Vagina (tissue), 2 donors: ENCODE measurements around the gene ARF3. TPM values are rescaled to one million over a fixed set of nuclear protein-coding genes. Genes with fewer than 3 reads are reported as not detected.

ENCODE experiments used
- DNase-seq, 2 donors: peaks; one replicate each; pipeline ENCODE4 v3.0.0-alpha.2; 2017; ENCODE audit errors: extremely low spot score in 2 of 2
- H3K27ac ChIP-seq: fragments of 200-600 bp; sonication (generic); one replicate; pipeline ENCODE4 v1.5.1; 2019
- H3K27me3 ChIP-seq: fragments of 200-600 bp; sonication (generic); one replicate; pipeline ENCODE4 v1.5.1; 2019
- H3K36me3 ChIP-seq, 2 donors: fragments of 200-600 bp; sonication (generic); one replicate each; pipeline ENCODE4 v1.5.1; 2017 to 2019
- H3K4me1 ChIP-seq: fragments of 200-600 bp; sonication (generic); one replicate; pipeline ENCODE4 v1.5.1; 2019
- H3K4me3 ChIP-seq, 2 donors: fragments of 200-600 bp; sonication (generic); 1 replicate in 1 of 2; 2 replicates in 1 of 2; pipeline ENCODE4 v1.5.1; 2016 to 2019
- H3K9me3 ChIP-seq: fragments of 200-600 bp; sonication (generic); one replicate; pipeline ENCODE4 v1.5.1; 2019
- POLR2A ChIP-seq, 2 donors: fragments of 450-650 bp; IDR thresholded peaks; one replicate each; pipeline ENCODE4 v1.6.1; 2017; ENCODE audit warnings: antibody characterized with exemption in 2 of 2, mild to moderate bottlenecking in 2 of 2, moderate library complexity in 2 of 2
- POLR2AphosphoS5 ChIP-seq, 2 donors: sonication (generic); formaldehyde crosslinking; IDR thresholded peaks; one replicate each; pipeline ENCODE4 v1.9.0; 2017; ENCODE audit warnings: antibody characterized with exemption in 2 of 2, mild to moderate bottlenecking in 2 of 2, low read depth in 1 of 2; ENCODE audit not compliant: insufficient read depth in 1 of 2
- intact Hi-C: fragments of 100-400 bp; cut with DNase I; formaldehyde crosslinking; loops from one replicate; pipeline ENCODE4 v1.15.1; 2023
- total RNA-seq: library from RNA; depleted of rRNA; stranded (reverse); fragments of >200 nt; gene quantifications from one replicate; pipeline ENCODE4 v1.2.3, GENCODE V29; 2016
- TF ChIP-seq, protein P1 (sequence below), 3 experiments: fragments of 450-650 bp in 2 of 3; fragments of 200-600 bp in 1 of 3; sonication (generic) in 1 of 3; IDR thresholded peaks; one replicate each; pipeline ENCODE4 v1.5.1; 2017 to 2019; ENCODE audit warnings: antibody characterized with exemption in 3 of 3, mild to moderate bottlenecking in 2 of 3, moderate library complexity in 2 of 3

ARF3 gene
- total RNA-seq, 1 donor from 2014 or later, result 56.2 TPM

DNA sequence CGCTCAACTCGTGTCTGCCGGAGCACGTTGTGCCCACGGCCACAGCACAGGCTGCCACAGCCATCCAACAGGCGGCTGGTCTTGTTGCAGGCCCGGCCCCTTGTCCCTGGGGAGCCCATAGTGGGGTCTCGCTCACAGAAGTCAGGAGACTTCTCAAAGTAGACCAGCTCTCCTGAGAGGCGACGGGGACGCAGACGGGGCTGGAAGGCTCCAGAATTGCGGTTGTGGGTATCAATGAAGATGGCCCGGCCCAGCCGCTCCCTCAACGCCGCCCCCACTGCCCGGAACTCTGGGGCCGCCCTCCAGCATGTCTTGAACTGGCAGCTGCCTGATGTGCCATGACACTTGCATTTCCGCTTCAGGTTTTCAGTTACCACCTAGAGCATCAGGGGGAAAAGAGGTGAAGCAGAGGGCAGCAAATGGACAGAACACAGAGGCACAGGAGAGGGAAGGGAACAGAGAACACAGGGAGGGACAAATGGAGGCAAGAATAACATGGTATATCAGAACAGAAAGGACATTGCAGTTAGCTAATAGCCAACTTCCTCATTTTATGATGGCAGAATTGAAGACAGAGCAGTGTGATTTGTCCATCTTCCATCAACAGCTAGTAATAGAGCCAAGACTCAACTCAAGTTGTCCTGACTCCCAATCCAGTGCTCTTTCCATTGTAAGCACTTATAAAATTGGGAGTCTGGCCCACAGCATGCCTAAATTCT is 9.0 kb upstream of the ARF3 start:
- no peaks in the 10 kb centered on the region for H3K36me3 ChIP-seq
- DNase-seq, result no peak
- H3K9me3 ChIP-seq, result no peaks in the 10 kb centered on the region
- H3K4me1 ChIP-seq, result peaks cover 22% of the 10 kb centered on the region
- H3K4me3 ChIP-seq, result no peak overlapping the region
- intact Hi-C loops, result no loop called here
- TF ChIP-seq POLR2A (IDR thresholded peaks at IDR 0.05) (no peak), POLR2AphosphoS5 (IDR thresholded peaks at IDR 0.05; ENCODE audit: insufficient read depth in 1 of 2, low read depth in 1 of 2) (no peak)
- TF ChIP-seq, protein P1, sequence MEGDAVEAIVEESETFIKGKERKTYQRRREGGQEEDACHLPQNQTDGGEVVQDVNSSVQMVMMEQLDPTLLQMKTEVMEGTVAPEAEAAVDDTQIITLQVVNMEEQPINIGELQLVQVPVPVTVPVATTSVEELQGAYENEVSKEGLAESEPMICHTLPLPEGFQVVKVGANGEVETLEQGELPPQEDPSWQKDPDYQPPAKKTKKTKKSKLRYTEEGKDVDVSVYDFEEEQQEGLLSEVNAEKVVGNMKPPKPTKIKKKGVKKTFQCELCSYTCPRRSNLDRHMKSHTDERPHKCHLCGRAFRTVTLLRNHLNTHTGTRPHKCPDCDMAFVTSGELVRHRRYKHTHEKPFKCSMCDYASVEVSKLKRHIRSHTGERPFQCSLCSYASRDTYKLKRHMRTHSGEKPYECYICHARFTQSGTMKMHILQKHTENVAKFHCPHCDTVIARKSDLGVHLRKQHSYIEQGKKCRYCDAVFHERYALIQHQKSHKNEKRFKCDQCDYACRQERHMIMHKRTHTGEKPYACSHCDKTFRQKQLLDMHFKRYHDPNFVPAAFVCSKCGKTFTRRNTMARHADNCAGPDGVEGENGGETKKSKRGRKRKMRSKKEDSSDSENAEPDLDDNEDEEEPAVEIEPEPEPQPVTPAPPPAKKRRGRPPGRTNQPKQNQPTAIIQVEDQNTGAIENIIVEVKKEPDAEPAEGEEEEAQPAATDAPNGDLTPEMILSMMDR (IDR thresholded peaks at IDR 0.05), result no peak
- H3K27ac ChIP-seq, result no peak overlapping the region
- no peaks in the 10 kb centered on the region for H3K27me3 ChIP-seq

GRCh38 chr12:48965298-48965838 is 8.1 kb upstream of the ARF3 start:
- H3K27me3 ChIP-seq, result no peaks in the 10 kb centered on the region
- TF ChIP-seq, protein P1 (IDR thresholded peaks at IDR 0.05), result no peak
- TF ChIP-seq POLR2A (IDR thresholded peaks at IDR 0.05) (no peak), POLR2AphosphoS5 (IDR thresholded peaks at IDR 0.05; ENCODE audit: insufficient read depth in 1 of 2, low read depth in 1 of 2) (no peak)

DNA sequence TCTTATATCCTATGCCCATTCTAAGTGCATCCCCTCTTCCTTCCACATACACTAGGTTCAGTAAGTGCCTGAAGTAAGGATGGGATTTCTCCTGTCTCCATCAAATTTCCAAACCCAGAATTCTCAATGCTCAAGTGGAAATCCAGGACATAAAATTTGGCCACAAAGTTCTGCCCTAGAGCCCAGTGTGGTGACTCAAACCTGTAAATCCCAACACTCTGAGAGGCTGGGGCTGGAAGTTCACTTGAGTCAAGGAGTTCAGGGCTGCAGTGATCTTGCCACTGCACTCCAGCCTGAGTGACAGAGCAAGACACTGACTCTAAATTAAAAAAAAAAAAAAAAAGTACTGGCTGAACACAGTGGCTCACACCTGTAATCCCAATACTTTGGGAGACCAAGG is 4.5 kb upstream of the ARF3 start:
- no peaks in the 10 kb centered on the region for H3K9me3 ChIP-seq
- H3K36me3 ChIP-seq, result no peaks in the 10 kb centered on the region
- no peaks in the 10 kb centered on the region for H3K27me3 ChIP-seq
- H3K4me1 ChIP-seq, result peaks cover 5% of the 10 kb centered on the region
- TF ChIP-seq POLR2A (IDR thresholded peaks at IDR 0.05) (no peak), POLR2AphosphoS5 (IDR thresholded peaks at IDR 0.05; ENCODE audit: insufficient read depth in 1 of 2, low read depth in 1 of 2) (no peak)
- TF ChIP-seq, protein P1 (IDR thresholded peaks at IDR 0.05), result no peak
- no peak overlapping the region for H3K27ac ChIP-seq
- H3K4me3 ChIP-seq, result no peak overlapping the region
- intact Hi-C loops, result no loop called here
- no peak for DNase-seq

More at GRCh38 chr12:48965298-48965838, 8.1 kb upstream of the ARF3 start:
- no peaks in the 10 kb centered on the region for H3K9me3 ChIP-seq
- H3K4me3 ChIP-seq, result no peak overlapping the region
- H3K4me1 ChIP-seq, result peaks cover 12% of the 10 kb centered on the region
- no peak for DNase-seq
- H3K36me3 ChIP-seq, result no peaks in the 10 kb centered on the region
- intact Hi-C loops, result no loop called here
- H3K27ac ChIP-seq, result no peak overlapping the region

GRCh38 chr12:48961331-48961730 is 4.0 kb upstream of the ARF3 start:
- intact Hi-C loops, result no loop called here
- peaks cover 7% of the 10 kb centered on the region for H3K4me1 ChIP-seq
- H3K36me3 ChIP-seq, result no peaks in the 10 kb centered on the region
- no peaks in the 10 kb centered on the region for H3K9me3 ChIP-seq
- no peak overlapping the region for H3K4me3 ChIP-seq
- TF ChIP-seq POLR2A (IDR thresholded peaks at IDR 0.05) (no peak), POLR2AphosphoS5 (IDR thresholded peaks at IDR 0.05; ENCODE audit: insufficient read depth in 1 of 2, low read depth in 1 of 2) (no peak)
- TF ChIP-seq, protein P1 (IDR thresholded peaks at IDR 0.05), result no peak
- no peak overlapping the region for H3K27ac ChIP-seq
- DNase-seq, result no peak
- H3K27me3 ChIP-seq, result no peaks in the 10 kb centered on the region

DNA sequence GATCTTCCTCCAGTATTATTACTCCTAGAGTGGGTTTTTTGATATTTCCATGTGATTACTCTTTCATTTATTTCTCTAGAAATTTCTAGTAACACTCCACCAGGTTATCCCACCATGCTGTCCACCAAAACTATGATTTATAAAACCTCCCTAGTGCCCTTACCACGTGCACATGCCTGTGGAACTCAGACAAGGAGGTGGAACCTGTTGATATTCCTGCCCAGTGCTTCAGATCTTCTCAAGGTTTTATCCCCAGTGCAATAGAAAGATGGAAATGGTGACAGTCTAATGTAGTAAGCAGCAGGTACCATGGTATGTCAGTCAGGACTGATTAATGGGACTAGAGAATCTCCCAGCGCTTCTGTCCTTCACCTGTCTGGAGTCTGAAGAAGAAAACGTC is 3.5 kb upstream of the ARF3 start:
- Histone ChIP-seq H3K4me1 (peaks cover 12% of the 10 kb centered on the region), H3K4me3 (no peak overlapping the region), H3K27ac (no peak overlapping the region), H3K9me3 (no peaks in the 10 kb centered on the region), H3K36me3 (no peaks in the 10 kb centered on the region), H3K27me3 (no peaks in the 10 kb centered on the region)
- TF ChIP-seq POLR2AphosphoS5 (IDR thresholded peaks at IDR 0.05; ENCODE audit: insufficient read depth in 1 of 2, low read depth in 1 of 2) (no peak), POLR2A (IDR thresholded peaks at IDR 0.05) (no peak)
- TF ChIP-seq, protein P1 (IDR thresholded peaks at IDR 0.05), result no peak
- no peak for DNase-seq
- intact Hi-C loops, result no loop called here
